Measurements from ENCODE around the gene TPSD1. TPM values are rescaled to one million over a fixed set of nuclear protein-coding genes. Genes with fewer than 3 reads are reported as not detected.
"Not testable (repeated sequence)": the region's sequence is repeated elsewhere in the genome, so short reads cannot be mapped to it uniquely, and the experiment has no call there.

The TPSD1 gene
- polyA plus RNA-seq, 3 donors: not detected

GRCh38 chr16:1291576-1291974 lies 35.7 kb downstream of the TPSD1 start:
- no peaks in the 10 kb centered on the region for H3K79me2 ChIP-seq (ENCODE audit: insufficient read depth, low read length)
- H3K4me3 ChIP-seq (replicated peaks in 1 of 3; ENCODE audit: low read depth in 2 of 3, low read length in 3 of 3): no peak overlapping the region
- no peaks in the 10 kb centered on the region for H3K36me3 ChIP-seq (replicated peaks in 1 of 2; ENCODE audit: control insufficient read depth in 1 of 2, insufficient read depth in 2 of 2, low read length in 2 of 2)
- no peak overlapping the region for H2AFZ ChIP-seq (ENCODE audit: insufficient read depth, low read depth, low read length, poor library complexity, severe bottlenecking)
- intact Hi-C loops (cut with micrococcal nuclease): no loop called here
- no peak for DNase-seq
- no peak overlapping the region for H3K27ac ChIP-seq (ENCODE audit: low read depth in 1 of 2, low read length in 2 of 2)
- no peaks in the 10 kb centered on the region for H4K20me1 ChIP-seq (ENCODE audit: insufficient read depth, low read length)
- no peak overlapping the region for H3K9ac ChIP-seq (ENCODE audit: insufficient read depth, low read length, poor library complexity, severe bottlenecking)
- H3K9me3 ChIP-seq (replicated peaks in 1 of 2; ENCODE audit: control insufficient read depth in 1 of 2, insufficient read depth in 1 of 2, low read length in 2 of 2): no peaks in the 10 kb centered on the region
- peaks cover 10 to 11% of the 10 kb centered on the region in 2 donors for H3K4me1 ChIP-seq (ENCODE audit: control insufficient read depth in 1 of 2, insufficient read depth in 2 of 2, low read length in 2 of 2)
- Mint-ChIP-seq H3K27me3 (ENCODE audit: low read depth in 3 of 3) (peaks cover 46 to 71% (median 58%) of the 10 kb centered on the region in 3 donors), H3K36me3 (no peaks in the 10 kb centered on the region), H3K4me1 (peaks cover 12% of the 10 kb centered on the region), H3K27ac (no peak overlapping the region), H3K9me3 (peaks cover 0 to 2% (median 0%) of the 10 kb centered on the region in 7 donors), H3K4me3 (peak overlapping the region in 1 of 2 donors; percentile 59)
- H3K4me2 ChIP-seq (replicated peaks; ENCODE audit: extremely low read depth, low read length, poor library complexity, severe bottlenecking): no peak overlapping the region
- WGBS (ENCODE audit: insufficient coverage): 64% methylated on average over 17 of the region's 17 CpGs
- H3K27me3 ChIP-seq (ENCODE audit: control insufficient read depth in 2 of 2, insufficient read depth in 2 of 2, low read length in 2 of 2): peaks cover 0 to 35% of the 10 kb centered on the region in 2 donors
- no peak for TF ChIP-seq CTCF (IDR thresholded peaks at IDR 0.05)

- H3K27ac Mint-ChIP-seq; H3K9ac ChIP-seq (ENCODE audit: insufficient read depth, low read length, poor library complexity, severe bottlenecking); H3K27ac ChIP-seq (ENCODE audit: low read depth in 1 of 2, low read length in 2 of 2); DNase-seq; intact Hi-C loops (cut with micrococcal nuclease); H4K20me1 ChIP-seq (ENCODE audit: insufficient read depth, low read length); H3K9me3 ChIP-seq (replicated peaks in 1 of 2; ENCODE audit: control insufficient read depth in 1 of 2, insufficient read depth in 1 of 2, low read length in 2 of 2); H3K4me3 ChIP-seq (replicated peaks in 1 of 3; ENCODE audit: low read depth in 2 of 3, low read length in 3 of 3); H3K9me3 Mint-ChIP-seq; H3K36me3 Mint-ChIP-seq; H3K79me2 ChIP-seq (ENCODE audit: insufficient read depth, low read length); H3K36me3 ChIP-seq (replicated peaks in 1 of 2; ENCODE audit: control insufficient read depth in 1 of 2, insufficient read depth in 2 of 2, low read length in 2 of 2); H3K4me2 ChIP-seq (replicated peaks; ENCODE audit: extremely low read depth, low read length, poor library complexity, severe bottlenecking); H2AFZ ChIP-seq (ENCODE audit: insufficient read depth, low read depth, low read length, poor library complexity, severe bottlenecking): not testable (repeated sequence)
- Mint-ChIP-seq H3K4me3 (peak overlapping the region in 1 of 2 donors; percentile 59), H3K4me1 (peaks cover 17% of the 10 kb centered on the region), H3K27me3 (ENCODE audit: low read depth in 3 of 3) (peaks cover 47 to 72% (median 53%) of the 10 kb centered on the region in 3 donors)
- Histone ChIP-seq H3K4me1 (ENCODE audit: control insufficient read depth in 1 of 2, insufficient read depth in 2 of 2, low read length in 2 of 2) (peaks cover 10 to 11% of the 10 kb centered on the region in 2 donors), H3K27me3 (ENCODE audit: control insufficient read depth in 2 of 2, insufficient read depth in 2 of 2, low read length in 2 of 2) (peaks cover 0 to 35% of the 10 kb centered on the region in 2 donors)
- 87% methylated on average over 4 of the region's 6 CpGs for WGBS (ENCODE audit: insufficient coverage)
Observed at GRCh38 chr16:1292208-1292607, 36.3 kb downstream of the TPSD1 start.

GRCh38 chr16:1292808-1293207 lies 36.9 kb downstream of the TPSD1 start:
- H3K9me3 Mint-ChIP-seq; H3K27ac ChIP-seq (ENCODE audit: low read depth in 1 of 2, low read length in 2 of 2); H3K36me3 ChIP-seq (replicated peaks in 1 of 2; ENCODE audit: control insufficient read depth in 1 of 2, insufficient read depth in 2 of 2, low read length in 2 of 2); H3K79me2 ChIP-seq (ENCODE audit: insufficient read depth, low read length); H4K20me1 ChIP-seq (ENCODE audit: insufficient read depth, low read length); H3K9ac ChIP-seq (ENCODE audit: insufficient read depth, low read length, poor library complexity, severe bottlenecking); H3K4me3 ChIP-seq (replicated peaks in 1 of 3; ENCODE audit: low read depth in 2 of 3, low read length in 3 of 3); intact Hi-C loops (cut with micrococcal nuclease); H3K9me3 ChIP-seq (replicated peaks in 1 of 2; ENCODE audit: control insufficient read depth in 1 of 2, insufficient read depth in 1 of 2, low read length in 2 of 2); H2AFZ ChIP-seq (ENCODE audit: insufficient read depth, low read depth, low read length, poor library complexity, severe bottlenecking); H3K36me3 Mint-ChIP-seq; H3K4me2 ChIP-seq (replicated peaks; ENCODE audit: extremely low read depth, low read length, poor library complexity, severe bottlenecking); H3K27ac Mint-ChIP-seq; DNase-seq: not testable (repeated sequence)
- H3K27me3 ChIP-seq (ENCODE audit: control insufficient read depth in 2 of 2, insufficient read depth in 2 of 2, low read length in 2 of 2): peaks cover 0 to 35% of the 10 kb centered on the region in 2 donors
- peaks cover 10 to 11% of the 10 kb centered on the region in 2 donors for H3K4me1 ChIP-seq (ENCODE audit: control insufficient read depth in 1 of 2, insufficient read depth in 2 of 2, low read length in 2 of 2)
- Mint-ChIP-seq H3K27me3 (ENCODE audit: low read depth in 3 of 3) (peaks cover 46 to 68% (median 50%) of the 10 kb centered on the region in 3 donors), H3K4me3 (peak overlapping the region in 1 of 2 donors; percentile 15), H3K4me1 (peaks cover 17% of the 10 kb centered on the region)
- 86% methylated on average over 7 of the region's 8 CpGs for WGBS (ENCODE audit: insufficient coverage)
